Uterus (tissue), 4 donors: ENCODE measurements around the gene TCF12. TPM values are rescaled to one million over a fixed set of nuclear protein-coding genes. Genes with fewer than 3 reads are reported as not detected.

ENCODE experiments used
- DNase-seq, 2 donors: peaks; one replicate each; pipeline ENCODE4 v3.0.0-alpha.2; 2019 to 2020
- H3K27ac ChIP-seq, 2 donors: fragments of 200-600 bp; sonication (generic); 1 replicate in 1 of 2; 2 replicates in 1 of 2; pipeline ENCODE4 v1.5.1; 2016 to 2018
- H3K27me3 ChIP-seq, 2 donors: fragments of 200-600 bp; sonication (generic); one replicate each; pipeline ENCODE4 v1.5.1; 2018 to 2019; ENCODE audit warnings: control low read depth in 1 of 2
- H3K36me3 ChIP-seq, 2 donors: fragments of 200-600 bp; sonication (generic); one replicate each; pipeline ENCODE4 v1.5.1; 2019; ENCODE audit warnings: control low read depth in 1 of 2
- H3K4me1 ChIP-seq, 2 donors: fragments of 200-600 bp; sonication (generic); one replicate each; pipeline ENCODE4 v1.5.1; 2018 to 2019; ENCODE audit warnings: control low read depth in 1 of 2
- H3K4me3 ChIP-seq, 2 donors: fragments of 200-600 bp; sonication (generic); 1 replicate in 1 of 2; 2 replicates in 1 of 2; pipeline ENCODE4 v1.5.1; 2018 to 2019; ENCODE audit warnings: mild to moderate bottlenecking in 1 of 2
- H3K9me3 ChIP-seq, 2 donors: fragments of 200-600 bp; sonication (generic); one replicate each; pipeline ENCODE4 v1.5.1; 2019; ENCODE audit warnings: control low read depth in 1 of 2
- CTCF ChIP-seq, 4 experiments: fragments of 200-600 bp in 2 of 4; fragments of 450-650 bp in 2 of 4; sonication (generic) in 2 of 4; IDR thresholded peaks; one replicate each; pipeline ENCODE4 v1.5.1; 2016 to 2019; ENCODE audit warnings: antibody characterized with exemption in 4 of 4, mild to moderate bottlenecking in 2 of 4, moderate library complexity in 1 of 4
- POLR2A ChIP-seq, 2 donors: fragments of 450-650 bp; IDR thresholded peaks; one replicate each; pipeline ENCODE4 v1.6.1; 2016; ENCODE audit warnings: antibody characterized with exemption in 2 of 2, mild to moderate bottlenecking in 1 of 2, moderate library complexity in 1 of 2
- intact Hi-C: fragments of 100-400 bp; cut with DNase I; formaldehyde crosslinking; loops from one replicate; pipeline ENCODE4 v1.15.1; 2023; ENCODE audit warnings: low total_unique reads
- total RNA-seq, 4 donors: library from RNA; depleted of rRNA in 3 of 4; stranded (reverse); fragments of >200 nt in 3 of 4; gene quantifications; one replicate each; pipeline versions ENCODE4 v1.1.0 to v1.2.4, GENCODE V29; 2014 to 2023
- donor health status: DM: yes; HTN: yes; CAD: no.

Gene TCF12
- total RNA-seq, 4 donors from 2014 or later, result 109 to 361 (median 196) TPM

DNA sequence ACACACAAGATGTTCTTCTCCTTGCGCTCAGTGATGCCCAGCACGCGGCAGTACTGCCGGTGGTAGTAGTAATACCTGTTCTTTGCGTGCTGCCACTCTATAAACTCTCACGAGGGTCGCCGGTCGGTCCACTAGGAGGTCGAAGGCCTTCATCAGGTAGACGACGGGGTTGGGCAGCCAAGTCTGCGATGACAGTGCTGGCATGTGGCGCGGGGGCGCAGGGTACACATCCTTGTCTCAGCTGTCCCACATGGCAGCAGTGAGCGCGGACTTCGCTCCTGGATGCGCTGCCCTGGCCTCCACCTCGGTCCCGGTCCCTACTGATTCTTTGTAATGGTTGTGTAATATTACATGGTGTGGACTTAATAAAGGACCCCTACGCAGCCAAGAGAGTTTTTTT is 407.8 kb downstream of the TCF12 start:
- DNase-seq, result no peak
- no peaks in the 10 kb centered on the region for H3K9me3 ChIP-seq
- no peaks in the 10 kb centered on the region for H3K4me1 ChIP-seq
- intact Hi-C loops, result no loop called here
- TF ChIP-seq CTCF (IDR thresholded peaks at IDR 0.05) (no peak), POLR2A (IDR thresholded peaks at IDR 0.05) (no peak)
- H3K4me3 ChIP-seq, result no peak overlapping the region
- H3K27ac ChIP-seq, result no peak overlapping the region
- H3K27me3 ChIP-seq, result no peaks in the 10 kb centered on the region
- H3K36me3 ChIP-seq, result no peaks in the 10 kb centered on the region

DNA sequence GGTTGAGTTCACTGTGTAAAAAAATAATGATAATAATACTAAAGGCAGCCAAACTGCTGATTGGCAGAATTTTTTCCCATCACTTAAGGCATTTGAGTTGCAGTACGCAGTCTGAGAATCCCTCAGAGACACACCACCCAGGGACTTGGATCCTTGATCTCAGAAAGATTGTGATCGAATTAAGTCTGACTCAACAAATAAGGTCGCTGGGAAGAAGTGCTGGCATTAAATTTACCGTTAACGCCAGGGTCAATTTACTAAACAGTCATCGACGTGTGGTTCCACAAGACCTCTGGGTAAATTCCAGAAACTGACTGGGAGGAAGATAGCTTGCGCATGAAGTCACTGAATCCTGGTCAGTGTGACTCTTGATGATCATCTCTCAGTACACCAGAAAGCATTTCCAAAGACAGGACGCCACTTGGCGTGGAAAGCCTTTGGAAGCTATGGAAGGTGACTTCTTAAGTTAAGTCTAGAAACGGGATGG is 409.6 kb downstream of the TCF12 start:
- Histone ChIP-seq H3K27me3 (no peaks in the 10 kb centered on the region), H3K36me3 (no peaks in the 10 kb centered on the region), H3K9me3 (no peaks in the 10 kb centered on the region), H3K4me3 (no peak overlapping the region), H3K27ac (no peak overlapping the region), H3K4me1 (no peaks in the 10 kb centered on the region)
- TF ChIP-seq POLR2A (IDR thresholded peaks at IDR 0.05) (no peak), CTCF (IDR thresholded peaks at IDR 0.05) (no peak)
- intact Hi-C loops, result no loop called here
- peak; percentile 42 to 45 for DNase-seq

- Histone ChIP-seq H3K27ac (no peak overlapping the region), H3K4me1 (no peaks in the 10 kb centered on the region), H3K9me3 (no peaks in the 10 kb centered on the region), H3K4me3 (no peak overlapping the region), H3K36me3 (no peaks in the 10 kb centered on the region), H3K27me3 (no peaks in the 10 kb centered on the region)
- intact Hi-C loops, result no loop called here
- DNase-seq, result no peak
- no peak for TF ChIP-seq CTCF (IDR thresholded peaks at IDR 0.05)
- TF ChIP-seq POLR2A (IDR thresholded peaks at IDR 0.05), result no peak
Observed at GRCh38 chr15:57328479-57328878, 410.0 kb downstream of the TCF12 start.

DNA sequence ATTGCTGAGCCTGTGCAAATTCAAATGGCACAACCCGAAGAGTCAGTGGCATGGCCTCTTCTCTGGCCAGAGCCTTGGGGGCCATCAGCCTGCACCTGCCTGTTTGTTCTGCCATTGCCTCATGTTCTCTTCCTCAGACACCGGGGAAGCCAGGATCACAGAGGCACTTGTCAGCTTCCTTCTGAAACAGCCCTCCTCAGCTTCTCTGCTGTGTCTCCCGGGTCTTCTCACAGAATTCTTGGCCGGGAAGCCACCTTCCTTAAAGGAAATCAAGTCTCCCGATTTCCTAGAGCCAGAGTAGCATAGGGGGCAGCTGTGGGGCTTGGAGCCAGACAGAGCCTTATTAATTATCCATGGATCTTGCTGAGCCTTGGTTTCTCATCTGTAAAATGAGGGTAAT is 410.5 kb downstream of the TCF12 start:
- H3K27ac ChIP-seq, result no peak overlapping the region
- no peaks in the 10 kb centered on the region for H3K27me3 ChIP-seq
- H3K4me1 ChIP-seq, result no peaks in the 10 kb centered on the region
- DNase-seq, result no peak
- TF ChIP-seq POLR2A (IDR thresholded peaks at IDR 0.05) (no peak), CTCF (IDR thresholded peaks at IDR 0.05) (no peak)
- H3K4me3 ChIP-seq, result no peak overlapping the region
- H3K9me3 ChIP-seq, result no peaks in the 10 kb centered on the region
- no peaks in the 10 kb centered on the region for H3K36me3 ChIP-seq
- intact Hi-C loops, result no loop called here

GRCh38 chr15:57329582-57330367 is 411.3 kb downstream of the TCF12 start:
- H3K4me3 ChIP-seq, result no peak overlapping the region
- no peaks in the 10 kb centered on the region for H3K27me3 ChIP-seq
- DNase-seq, result no peak
- no peak overlapping the region for H3K27ac ChIP-seq
- no peaks in the 10 kb centered on the region for H3K4me1 ChIP-seq
- intact Hi-C loops, result no loop called here
- TF ChIP-seq POLR2A (IDR thresholded peaks at IDR 0.05) (no peak), CTCF (IDR thresholded peaks at IDR 0.05) (no peak)
- no peaks in the 10 kb centered on the region for H3K9me3 ChIP-seq
- no peaks in the 10 kb centered on the region for H3K36me3 ChIP-seq
